ENCODE data around the gene LMO7. TPM values are rescaled to one million over a fixed set of nuclear protein-coding genes. Genes with fewer than 3 reads are reported as not detected.
A peak's percentile ranks its signal among the peaks of the same experiment; 100 is the strongest.

Gene LMO7
- total RNA-seq, 1 experiment from 2014 or later: 11.8 TPM

DNA sequence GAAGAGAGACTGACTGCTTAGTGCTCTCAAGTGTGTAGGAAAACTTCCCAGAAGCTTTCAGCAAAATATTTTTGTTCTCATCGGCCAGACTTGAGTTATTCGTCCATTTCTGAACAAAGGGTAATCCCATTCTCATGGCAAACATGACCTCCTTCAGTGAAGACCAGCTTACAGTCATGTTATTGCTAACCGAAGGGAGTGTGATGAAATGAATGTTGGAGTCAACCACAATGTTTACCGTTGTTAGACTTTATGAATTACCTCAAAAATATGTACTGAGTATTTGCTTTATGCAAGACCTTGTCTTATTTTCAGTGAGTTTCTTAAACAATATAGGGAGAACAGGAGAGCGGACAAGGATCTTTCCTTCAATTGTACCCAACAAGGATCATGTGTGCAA lies 228.6 kb downstream of the LMO7 start:
- Histone ChIP-seq H3K4me1 (ENCODE audit: control insufficient read depth, insufficient read depth, low read length) (no peaks in the 10 kb centered on the region), H3K9me3 (ENCODE audit: control insufficient read depth, insufficient read depth, low read depth, low read length) (no peaks in the 10 kb centered on the region), H3K4me3 (ENCODE audit: low read depth in 2 of 2, low read length in 2 of 2) (no peak overlapping the region), H3K27ac (ENCODE audit: low read length) (no peak overlapping the region), H3K27me3 (ENCODE audit: control insufficient read depth, insufficient read depth, low read length) (no peaks in the 10 kb centered on the region), H3K36me3 (ENCODE audit: control insufficient read depth, insufficient read depth, low read length) (no peaks in the 10 kb centered on the region)
- DNase-seq (ENCODE audit: low read depth, low spot score) (peak; percentile 32), ATAC-seq (no peak)
- ChIA-PET POLR2A (no interaction called here), CTCF (no interaction called here)
- intact Hi-C loops (cut with micrococcal nuclease; ENCODE audit: unreplicated experiment): no loop called here
- TF ChIP-seq, protein P1, sequence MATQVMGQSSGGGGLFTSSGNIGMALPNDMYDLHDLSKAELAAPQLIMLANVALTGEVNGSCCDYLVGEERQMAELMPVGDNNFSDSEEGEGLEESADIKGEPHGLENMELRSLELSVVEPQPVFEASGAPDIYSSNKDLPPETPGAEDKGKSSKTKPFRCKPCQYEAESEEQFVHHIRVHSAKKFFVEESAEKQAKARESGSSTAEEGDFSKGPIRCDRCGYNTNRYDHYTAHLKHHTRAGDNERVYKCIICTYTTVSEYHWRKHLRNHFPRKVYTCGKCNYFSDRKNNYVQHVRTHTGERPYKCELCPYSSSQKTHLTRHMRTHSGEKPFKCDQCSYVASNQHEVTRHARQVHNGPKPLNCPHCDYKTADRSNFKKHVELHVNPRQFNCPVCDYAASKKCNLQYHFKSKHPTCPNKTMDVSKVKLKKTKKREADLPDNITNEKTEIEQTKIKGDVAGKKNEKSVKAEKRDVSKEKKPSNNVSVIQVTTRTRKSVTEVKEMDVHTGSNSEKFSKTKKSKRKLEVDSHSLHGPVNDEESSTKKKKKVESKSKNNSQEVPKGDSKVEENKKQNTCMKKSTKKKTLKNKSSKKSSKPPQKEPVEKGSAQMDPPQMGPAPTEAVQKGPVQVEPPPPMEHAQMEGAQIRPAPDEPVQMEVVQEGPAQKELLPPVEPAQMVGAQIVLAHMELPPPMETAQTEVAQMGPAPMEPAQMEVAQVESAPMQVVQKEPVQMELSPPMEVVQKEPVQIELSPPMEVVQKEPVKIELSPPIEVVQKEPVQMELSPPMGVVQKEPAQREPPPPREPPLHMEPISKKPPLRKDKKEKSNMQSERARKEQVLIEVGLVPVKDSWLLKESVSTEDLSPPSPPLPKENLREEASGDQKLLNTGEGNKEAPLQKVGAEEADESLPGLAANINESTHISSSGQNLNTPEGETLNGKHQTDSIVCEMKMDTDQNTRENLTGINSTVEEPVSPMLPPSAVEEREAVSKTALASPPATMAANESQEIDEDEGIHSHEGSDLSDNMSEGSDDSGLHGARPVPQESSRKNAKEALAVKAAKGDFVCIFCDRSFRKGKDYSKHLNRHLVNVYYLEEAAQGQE (IDR thresholded peaks at IDR 0.05; ENCODE audit: insufficient read depth in 1 of 2, low read depth in 2 of 2, low read length in 1 of 2): no peak
- no peak for TF ChIP-seq TCF7L2 (IDR thresholded peaks at IDR 0.05; ENCODE audit: low read depth, low read length)
- no peak for TF ChIP-seq SIN3A (IDR thresholded peaks at IDR 0.05; ENCODE audit: borderline replicate concordance, insufficient read depth, low read depth, low read length)
- TF ChIP-seq, protein P2, sequence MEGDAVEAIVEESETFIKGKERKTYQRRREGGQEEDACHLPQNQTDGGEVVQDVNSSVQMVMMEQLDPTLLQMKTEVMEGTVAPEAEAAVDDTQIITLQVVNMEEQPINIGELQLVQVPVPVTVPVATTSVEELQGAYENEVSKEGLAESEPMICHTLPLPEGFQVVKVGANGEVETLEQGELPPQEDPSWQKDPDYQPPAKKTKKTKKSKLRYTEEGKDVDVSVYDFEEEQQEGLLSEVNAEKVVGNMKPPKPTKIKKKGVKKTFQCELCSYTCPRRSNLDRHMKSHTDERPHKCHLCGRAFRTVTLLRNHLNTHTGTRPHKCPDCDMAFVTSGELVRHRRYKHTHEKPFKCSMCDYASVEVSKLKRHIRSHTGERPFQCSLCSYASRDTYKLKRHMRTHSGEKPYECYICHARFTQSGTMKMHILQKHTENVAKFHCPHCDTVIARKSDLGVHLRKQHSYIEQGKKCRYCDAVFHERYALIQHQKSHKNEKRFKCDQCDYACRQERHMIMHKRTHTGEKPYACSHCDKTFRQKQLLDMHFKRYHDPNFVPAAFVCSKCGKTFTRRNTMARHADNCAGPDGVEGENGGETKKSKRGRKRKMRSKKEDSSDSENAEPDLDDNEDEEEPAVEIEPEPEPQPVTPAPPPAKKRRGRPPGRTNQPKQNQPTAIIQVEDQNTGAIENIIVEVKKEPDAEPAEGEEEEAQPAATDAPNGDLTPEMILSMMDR (IDR thresholded peaks at IDR 0.05): no peak
- TF ChIP-seq POLR2AphosphoS5 (IDR thresholded peaks at IDR 0.05; ENCODE audit: low read depth, low read length): no peak
- in situ Hi-C loops (cut with HindIII; ENCODE audit: low pct_unique_long_range_greater_than_20kb, low sequenced_read_pairs): no loop called here
- no TSS peak for BruUV-seq (replicated peaks)

DNA sequence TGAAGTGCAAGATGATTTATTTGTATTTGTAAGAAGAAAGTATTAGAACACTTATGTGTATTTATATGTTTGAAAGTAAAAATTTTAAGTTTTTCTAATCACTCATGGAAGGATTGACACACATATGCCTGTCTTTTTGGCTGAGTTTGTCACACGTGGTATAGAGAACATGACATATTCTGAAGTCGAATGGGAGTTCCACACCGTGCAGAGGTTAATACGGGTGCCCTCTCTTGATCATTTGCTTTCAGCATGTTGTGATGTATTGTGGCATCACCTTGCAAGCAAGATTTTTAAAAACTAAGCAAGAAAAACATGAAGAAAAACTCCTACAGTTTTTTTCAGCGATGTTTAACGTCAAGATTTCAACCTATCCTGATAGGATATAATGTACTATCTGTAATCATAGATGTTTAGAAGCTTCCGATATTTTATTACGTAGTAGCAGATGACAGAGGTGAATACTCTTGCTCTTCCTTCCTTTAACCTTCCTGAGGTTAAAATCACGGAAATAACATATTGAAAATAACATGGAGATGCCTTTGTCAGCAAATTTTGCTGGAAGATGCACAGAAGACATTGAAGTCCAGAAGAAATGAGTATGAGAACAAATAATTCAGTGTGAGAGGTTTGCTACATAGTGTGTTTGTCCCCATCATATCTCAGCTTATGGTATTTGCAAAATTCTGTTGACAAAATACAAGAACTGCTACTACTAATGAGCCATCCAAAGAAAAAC lies 231.4 kb downstream of the LMO7 start:
- POLR2A ChIA-PET: no interaction called here
- Histone ChIP-seq H3K4me3 (ENCODE audit: low read depth in 2 of 2, low read length in 2 of 2) (no peak overlapping the region), H3K27ac (ENCODE audit: low read length) (no peak overlapping the region), H3K9me3 (ENCODE audit: control insufficient read depth, insufficient read depth, low read depth, low read length) (no peaks in the 10 kb centered on the region), H3K36me3 (ENCODE audit: control insufficient read depth, insufficient read depth, low read length) (no peaks in the 10 kb centered on the region), H3K27me3 (ENCODE audit: control insufficient read depth, insufficient read depth, low read length) (no peaks in the 10 kb centered on the region), H3K4me1 (ENCODE audit: control insufficient read depth, insufficient read depth, low read length) (no peaks in the 10 kb centered on the region)
- CTCF ChIA-PET: interaction anchor here (0.7 kb wide), 1 partner anchor 921 kb away, joined by 3 read pairs; no protein-coding TSS in a partner anchor
- BruUV-seq (replicated peaks): no TSS peak
- TF ChIP-seq SIN3A (IDR thresholded peaks at IDR 0.05; ENCODE audit: borderline replicate concordance, insufficient read depth, low read depth, low read length): no peak
- TF ChIP-seq, protein P2 (IDR thresholded peaks at IDR 0.05): no peak
- TF ChIP-seq, protein P1 (IDR thresholded peaks at IDR 0.05; ENCODE audit: insufficient read depth in 1 of 2, low read depth in 2 of 2, low read length in 1 of 2): no peak
- TF ChIP-seq TCF7L2 (IDR thresholded peaks at IDR 0.05; ENCODE audit: low read depth, low read length): no peak
- no peak for TF ChIP-seq POLR2AphosphoS5 (IDR thresholded peaks at IDR 0.05; ENCODE audit: low read depth, low read length)
- ATAC-seq: no peak
- DNase-seq (ENCODE audit: low read depth, low spot score): no peak
- intact Hi-C loops (cut with micrococcal nuclease; ENCODE audit: unreplicated experiment): no loop called here
- in situ Hi-C loops (cut with HindIII; ENCODE audit: low pct_unique_long_range_greater_than_20kb, low sequenced_read_pairs): no loop called here

Data from Panc1 (cell line).